ENCODE data around the gene STXBP1.

DNA sequence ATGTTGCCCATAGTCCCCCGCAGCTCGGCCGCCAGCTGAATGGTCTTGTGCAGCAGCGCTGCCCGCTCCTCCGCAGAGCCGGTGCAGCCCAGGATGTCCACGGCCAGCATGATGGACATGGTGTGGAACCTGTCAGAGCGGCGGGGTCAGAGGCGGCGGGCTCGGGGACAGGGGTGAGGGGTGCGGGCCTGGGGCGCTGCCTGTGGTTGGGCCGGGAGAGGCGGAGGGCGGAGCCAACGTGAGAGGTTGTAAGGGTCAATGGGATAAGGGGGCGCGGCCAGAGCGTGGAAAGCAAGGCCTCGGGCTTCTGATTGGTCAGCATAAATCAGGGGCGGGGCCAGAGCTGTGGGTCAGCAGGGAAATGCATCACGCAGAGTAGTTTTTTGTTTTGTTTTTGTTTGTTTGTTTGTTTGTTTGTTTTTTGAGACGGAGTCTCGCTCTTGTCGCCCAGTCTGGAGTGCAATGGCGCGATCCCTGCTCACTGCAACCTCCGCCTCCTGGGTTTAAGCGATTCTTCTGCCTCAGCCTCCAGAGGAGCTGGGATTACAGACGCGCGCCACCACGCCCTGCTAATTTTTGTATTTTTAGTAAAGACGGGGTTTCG, 129.9 kb downstream of the STXBP1 start:
- TF ChIP-seq, protein P1, sequence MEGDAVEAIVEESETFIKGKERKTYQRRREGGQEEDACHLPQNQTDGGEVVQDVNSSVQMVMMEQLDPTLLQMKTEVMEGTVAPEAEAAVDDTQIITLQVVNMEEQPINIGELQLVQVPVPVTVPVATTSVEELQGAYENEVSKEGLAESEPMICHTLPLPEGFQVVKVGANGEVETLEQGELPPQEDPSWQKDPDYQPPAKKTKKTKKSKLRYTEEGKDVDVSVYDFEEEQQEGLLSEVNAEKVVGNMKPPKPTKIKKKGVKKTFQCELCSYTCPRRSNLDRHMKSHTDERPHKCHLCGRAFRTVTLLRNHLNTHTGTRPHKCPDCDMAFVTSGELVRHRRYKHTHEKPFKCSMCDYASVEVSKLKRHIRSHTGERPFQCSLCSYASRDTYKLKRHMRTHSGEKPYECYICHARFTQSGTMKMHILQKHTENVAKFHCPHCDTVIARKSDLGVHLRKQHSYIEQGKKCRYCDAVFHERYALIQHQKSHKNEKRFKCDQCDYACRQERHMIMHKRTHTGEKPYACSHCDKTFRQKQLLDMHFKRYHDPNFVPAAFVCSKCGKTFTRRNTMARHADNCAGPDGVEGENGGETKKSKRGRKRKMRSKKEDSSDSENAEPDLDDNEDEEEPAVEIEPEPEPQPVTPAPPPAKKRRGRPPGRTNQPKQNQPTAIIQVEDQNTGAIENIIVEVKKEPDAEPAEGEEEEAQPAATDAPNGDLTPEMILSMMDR (IDR thresholded peaks at IDR 0.05) = no peak
- TF ChIP-seq POLR2A (IDR thresholded peaks at IDR 0.05) = no peak

Data from right lobe of liver (tissue), 4 donors.